GM19397 (cell line): ENCODE results near the gene IGF1R.

Source experiments
- ATAC-seq: cut with Tn5 transposase; IDR thresholded peaks from one replicate; pipeline ENCODE4 v1.9.1; 2021; ENCODE audit warnings: mild to moderate bottlenecking, moderate library complexity; ENCODE audit not compliant: unreplicated experiment

The IGF1R gene

DNA sequence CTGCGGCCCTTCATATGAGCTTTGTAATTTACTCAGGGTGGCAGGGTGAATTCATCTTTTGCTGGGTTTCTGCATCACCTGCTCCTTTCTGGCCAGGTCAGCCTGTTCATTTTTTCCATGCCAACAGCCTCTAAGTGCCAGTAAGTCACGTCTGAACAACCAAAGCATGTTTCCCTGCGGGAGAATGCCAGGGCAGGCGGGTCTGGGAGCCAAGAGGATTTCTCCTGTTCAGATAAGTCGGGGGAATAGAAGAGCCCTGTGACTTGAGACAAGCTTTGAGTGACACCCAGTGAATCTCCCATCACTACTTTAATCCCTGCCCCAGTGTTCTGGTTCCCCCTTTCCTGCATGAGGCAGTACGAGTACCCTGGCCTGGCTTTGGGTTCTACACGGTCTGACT, 206.2 kb downstream of the IGF1R start:
- ATAC-seq: no peak

DNA sequence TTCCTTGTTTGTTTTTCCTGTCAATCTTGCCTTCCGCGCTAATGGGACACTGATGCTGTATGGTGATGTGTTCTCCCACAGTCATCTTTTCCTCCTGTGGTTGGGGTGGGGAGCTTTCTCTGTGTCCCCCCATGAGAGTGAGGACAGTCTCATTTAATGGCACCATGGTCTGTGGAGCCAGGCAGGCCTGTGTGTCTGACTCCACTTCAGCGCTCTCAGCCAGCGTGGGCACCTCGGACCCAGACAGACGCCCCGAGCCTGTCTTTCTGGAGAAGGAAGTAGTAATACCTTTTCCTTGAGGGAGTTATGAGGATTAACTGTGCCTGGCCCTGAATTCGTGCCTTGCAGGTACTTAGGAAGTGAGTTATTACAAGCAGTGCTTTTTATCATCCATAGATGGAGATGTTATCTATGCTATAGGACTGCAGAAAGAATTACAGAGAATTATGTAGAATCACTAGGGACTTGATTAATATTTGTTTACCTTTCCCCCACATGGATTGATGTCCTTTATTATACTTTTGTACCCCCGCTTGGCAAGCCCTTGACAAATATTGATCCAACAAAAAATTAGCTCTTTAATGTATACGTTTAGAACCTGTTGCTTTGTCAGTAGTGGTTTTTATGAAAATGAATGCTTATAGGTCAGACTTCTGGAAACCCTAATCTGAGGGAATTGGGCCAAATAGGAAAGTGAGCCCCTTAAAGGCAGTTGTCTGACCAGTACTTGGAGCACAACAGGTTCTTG, 206.9 kb downstream of the IGF1R start:
- ATAC-seq: no peak

DNA sequence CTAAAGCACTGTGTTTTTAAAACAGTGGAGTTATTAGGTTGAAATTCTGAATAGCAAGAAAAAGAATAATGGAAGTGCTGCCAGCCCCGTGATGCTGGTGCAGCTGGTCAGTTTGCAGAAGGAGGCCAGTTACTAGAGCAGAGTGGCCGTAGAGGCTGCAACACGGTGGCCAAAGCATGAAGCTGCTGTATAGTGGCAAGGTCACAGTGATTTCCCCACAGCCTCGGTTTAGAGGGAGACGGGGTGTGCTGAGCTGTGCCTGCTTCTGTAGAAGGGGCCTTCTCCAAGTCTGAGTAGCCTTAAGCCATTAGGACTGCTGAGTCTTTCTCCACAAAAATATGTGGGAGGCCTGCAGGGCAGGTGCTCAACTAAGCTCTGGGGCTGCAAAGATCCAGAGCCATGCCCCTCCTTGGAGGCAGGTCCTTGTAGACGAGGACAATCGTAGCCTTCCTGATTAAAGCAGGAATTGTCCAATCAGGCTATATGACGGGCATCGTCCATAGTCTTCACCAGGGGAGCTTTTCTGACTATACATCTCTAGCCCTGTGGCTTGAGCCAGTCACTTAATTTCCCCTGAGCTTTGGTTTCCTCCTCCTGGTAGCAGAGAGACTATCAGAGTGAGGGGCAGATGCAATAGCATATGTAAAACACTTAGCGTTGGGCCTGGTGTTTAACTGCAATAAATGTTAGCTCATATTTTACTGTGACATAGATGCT, 207.6 kb downstream of the IGF1R start:
- no peak for ATAC-seq

- no peak for ATAC-seq
Observed at GRCh38 chr15:98856532-98856907, 208.2 kb downstream of the IGF1R start.

DNA sequence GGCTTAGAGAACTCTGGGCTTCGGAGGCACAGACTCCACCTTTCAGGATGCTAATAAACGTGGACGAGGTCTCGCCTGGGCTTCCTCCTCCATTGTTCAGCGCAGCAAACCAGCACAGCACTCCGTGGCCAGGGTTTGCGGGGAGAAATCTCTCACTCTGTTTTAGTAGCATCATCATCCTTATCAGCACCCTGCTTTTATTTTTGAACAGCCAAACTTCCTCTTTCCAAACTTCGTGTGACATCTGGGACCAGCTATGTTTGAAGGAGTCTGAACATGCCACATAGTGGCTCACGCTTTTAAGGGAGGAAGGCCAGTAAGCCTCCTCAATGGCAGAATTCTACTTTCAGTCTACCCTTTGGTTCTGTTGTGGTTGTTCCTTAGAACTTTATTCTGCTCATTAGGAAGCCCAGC, 210.3 kb downstream of the IGF1R start:
- no peak for ATAC-seq

DNA sequence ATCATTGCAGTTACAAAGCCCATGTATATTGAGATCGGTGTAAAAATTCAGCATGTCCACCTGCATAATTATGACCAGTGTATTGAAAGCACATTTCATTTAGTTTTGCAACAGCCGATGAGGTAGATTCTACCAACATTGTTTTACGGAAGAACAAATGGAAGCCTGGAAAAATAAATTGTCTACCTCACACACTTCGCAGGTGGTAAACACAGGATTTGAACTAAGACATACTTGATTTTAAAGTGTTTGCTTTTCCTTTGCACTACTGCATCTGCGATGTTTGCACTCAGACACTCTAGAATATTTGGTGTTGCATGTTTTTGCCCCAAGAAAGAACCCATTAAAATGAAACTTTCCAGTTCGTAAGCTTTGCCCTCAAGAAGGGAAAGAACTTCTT, 210.8 kb downstream of the IGF1R start:
- no peak for ATAC-seq

GRCh38 chr15:98860281-98861041, 212.1 kb downstream of the IGF1R start:
- no peak for ATAC-seq

- ATAC-seq: no peak
Observed at GRCh38 chr15:98861188-98861587, 212.8 kb downstream of the IGF1R start.

- no peak for ATAC-seq
Observed at GRCh38 chr15:98863983-98864382, 215.6 kb downstream of the IGF1R start.

- ATAC-seq: peak; percentile 88
Observed at GRCh38 chr15:98865397-98866339, 217.3 kb downstream of the IGF1R start.

DNA sequence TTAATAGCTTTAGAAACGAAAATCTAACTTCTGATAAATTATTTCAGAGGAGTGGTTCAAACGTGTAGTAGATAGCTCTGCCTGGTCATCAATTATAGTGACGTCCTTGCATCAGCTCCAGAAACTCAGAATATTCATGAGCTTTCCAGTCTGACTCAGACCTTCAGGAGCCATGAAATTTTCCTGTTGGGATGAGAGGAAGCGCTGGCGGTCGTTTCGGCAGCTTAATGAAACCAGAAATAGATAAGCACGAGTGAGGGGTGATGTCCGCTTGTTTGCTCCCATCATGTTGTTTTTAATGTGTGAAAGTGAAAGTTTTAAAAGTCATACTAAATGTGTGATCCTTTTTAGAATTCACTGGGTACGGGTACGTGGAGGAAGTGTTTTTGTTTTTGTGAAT, 218.2 kb downstream of the IGF1R start:
- no peak for ATAC-seq

- ATAC-seq: no peak
Observed at GRCh38 chr15:98868564-98868963, 220.2 kb downstream of the IGF1R start.

DNA sequence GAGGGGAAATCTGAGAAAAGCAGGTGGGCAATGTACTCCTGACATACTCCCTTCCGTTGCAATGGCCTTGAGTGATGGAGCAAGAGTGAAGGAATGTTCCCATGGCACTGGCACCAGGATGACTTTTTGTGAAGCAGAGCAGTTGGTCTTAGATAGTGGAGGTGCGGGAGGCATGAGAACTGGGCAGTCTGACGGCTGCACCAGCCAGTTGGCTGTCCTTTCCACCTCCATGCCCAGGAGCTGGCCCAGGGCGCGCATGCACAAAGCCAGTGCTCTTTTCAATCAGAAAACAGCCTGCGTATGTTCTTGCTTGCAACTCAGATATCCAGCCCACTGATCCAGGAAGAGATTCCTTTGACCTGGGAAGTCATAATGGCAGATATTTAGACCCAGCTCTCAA, 222.4 kb downstream of the IGF1R start:
- ATAC-seq: no peak

DNA sequence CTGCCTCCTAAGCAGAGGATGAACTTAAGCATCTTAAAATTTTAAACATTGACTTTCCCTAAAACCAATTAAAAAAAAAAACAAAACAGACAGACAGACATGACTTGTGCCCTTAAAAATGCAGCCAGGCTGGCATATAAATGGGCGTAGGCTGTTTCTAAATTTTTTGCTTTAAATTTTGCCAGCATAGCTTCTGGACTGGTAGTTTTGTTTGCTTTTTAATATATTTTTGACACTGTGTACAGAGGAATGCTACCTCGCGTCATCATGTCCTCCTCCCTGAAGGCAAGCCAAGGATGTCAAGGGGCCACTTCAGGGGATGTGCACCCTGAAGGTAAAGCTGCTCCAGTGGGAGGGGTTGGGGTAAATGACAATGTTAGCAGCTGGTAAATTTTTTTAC, 224.4 kb downstream of the IGF1R start:
- no peak for ATAC-seq

GRCh38 chr15:98873441-98874218, 225.3 kb downstream of the IGF1R start:
- no peak for ATAC-seq

DNA sequence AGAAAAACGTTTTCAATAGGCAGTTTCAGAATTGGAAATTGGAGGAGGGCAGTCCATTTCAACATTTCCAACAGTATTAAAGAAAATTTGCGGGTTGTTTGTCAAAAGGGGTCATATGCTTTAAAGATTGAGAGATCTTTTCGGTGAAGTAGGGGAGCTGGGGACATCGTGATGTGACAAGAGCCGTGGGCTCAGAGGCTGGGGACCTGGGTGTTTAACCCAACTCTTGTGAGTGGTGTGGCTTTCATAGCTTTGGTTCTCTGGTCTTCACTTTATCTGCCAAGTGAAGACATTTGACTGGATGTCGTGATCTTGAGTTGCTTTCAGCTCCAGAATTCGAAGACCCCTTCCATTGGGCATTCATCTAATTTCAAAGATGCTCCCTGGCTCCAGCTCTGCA, 226.0 kb downstream of the IGF1R start:
- no peak for ATAC-seq

DNA sequence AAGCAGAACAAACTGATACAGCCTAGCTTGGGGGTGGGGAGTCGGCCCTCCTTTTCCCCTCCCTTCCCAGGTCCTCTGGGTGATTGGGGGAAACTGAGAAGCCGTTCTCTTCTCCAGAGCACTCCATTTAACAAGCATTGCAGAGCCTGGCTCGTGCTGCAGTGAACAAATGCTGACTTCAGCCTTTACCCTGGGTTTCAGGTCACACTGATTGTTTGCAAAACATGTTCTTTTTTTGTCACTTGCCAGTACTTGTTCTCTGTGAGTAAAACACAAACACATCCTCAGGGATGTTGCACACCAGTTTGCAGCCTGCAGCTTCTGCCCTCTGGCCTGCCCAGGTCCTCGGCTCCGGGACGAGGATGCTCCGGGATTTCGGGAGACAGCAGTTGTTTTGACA, 226.4 kb downstream of the IGF1R start:
- ATAC-seq: no peak

DNA sequence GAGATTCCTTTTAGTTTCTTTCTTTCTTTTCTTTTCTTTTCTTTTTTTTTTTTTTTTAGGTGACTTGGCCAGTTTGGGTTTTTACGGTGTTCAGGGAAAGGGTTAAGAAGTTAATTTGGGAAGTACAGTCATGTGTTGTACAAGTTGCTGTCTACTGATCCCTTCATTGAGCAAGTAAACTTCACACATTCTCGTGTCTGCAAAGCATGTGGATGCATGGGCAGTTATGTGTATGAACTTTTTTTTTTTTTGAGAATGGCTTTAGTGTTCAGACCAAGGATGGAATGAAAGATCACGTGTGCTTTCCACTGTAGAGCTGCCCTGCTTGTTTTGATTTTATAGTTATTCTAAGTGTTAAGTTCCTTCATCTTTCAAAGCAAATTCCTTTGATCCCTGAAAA, 227.0 kb downstream of the IGF1R start:
- no peak for ATAC-seq

GRCh38 chr15:98876451-98877369, 228.4 kb downstream of the IGF1R start:
- no peak for ATAC-seq
